Erythroblast (primary cell): ENCODE results near the gene CEP164.

Source experiments
- GATA1 ChIP-seq: IDR thresholded peaks from 2 replicates; pipeline ENCODE4 v1.6.1; 2011; ENCODE audit warnings: low read depth, mild to moderate bottlenecking, control low read depth, low read length, moderate library complexity
- POLR2A ChIP-seq: IDR thresholded peaks from 2 replicates; pipeline ENCODE4 v1.6.1; 2011; ENCODE audit warnings: mild to moderate bottlenecking, low read length

GRCh38 chr11:117443266-117444186 is 115.9 kb downstream of the CEP164 start:
- TF ChIP-seq POLR2A (no peak), GATA1 (no peak)
